GM10847 (cell line): ENCODE data around the gene SNAP23.

Experiments
- POLR2A ChIP-seq: IDR thresholded peaks from 2 replicates; pipeline ENCODE4 v1.6.1; 2011; ENCODE audit not compliant: insufficient read length; ENCODE audit errors: extremely low read depth

Gene SNAP23

GRCh38 chr15:42495361-42496212, at the start of gene SNAP23:
Gene SNAP23 (plus strand): TSS chr15:42495634. CDS start chr15:42511847, 16,213 bp downstream.
- TF ChIP-seq POLR2A, result peak; percentile 79

GRCh38 chr15:42447599-42447998, 47.8 kb upstream of the SNAP23 start:
- TF ChIP-seq POLR2A, result no peak

- no peak for TF ChIP-seq POLR2A
Measured at GRCh38 chr15:42448281-42448680, 47.2 kb upstream of the SNAP23 start.

- TF ChIP-seq POLR2A, result no peak
Measured at GRCh38 chr15:42449770-42450424, 45.5 kb upstream of the SNAP23 start.

- no peak for TF ChIP-seq POLR2A
Measured at GRCh38 chr15:42450425-42450790, 45.0 kb upstream of the SNAP23 start.

- no peak for TF ChIP-seq POLR2A
Measured at GRCh38 chr15:42453826-42454225, 41.6 kb upstream of the SNAP23 start.

- TF ChIP-seq POLR2A, result no peak
Measured at GRCh38 chr15:42456531-42456930, 38.9 kb upstream of the SNAP23 start.

- no peak for TF ChIP-seq POLR2A
Measured at GRCh38 chr15:42456971-42457370, 38.5 kb upstream of the SNAP23 start.

GRCh38 chr15:42457445-42458442, 37.7 kb upstream of the SNAP23 start:
- no peak for TF ChIP-seq POLR2A

GRCh38 chr15:42461261-42461660, 34.2 kb upstream of the SNAP23 start:
- no peak for TF ChIP-seq POLR2A

GRCh38 chr15:42465520-42466259, 29.7 kb upstream of the SNAP23 start:
- no peak for TF ChIP-seq POLR2A

- TF ChIP-seq POLR2A, result no peak
Measured at GRCh38 chr15:42471002-42471401, 24.4 kb upstream of the SNAP23 start.

- TF ChIP-seq POLR2A, result no peak
Measured at GRCh38 chr15:42474827-42475226, 20.6 kb upstream of the SNAP23 start.

- TF ChIP-seq POLR2A, result no peak
Measured at GRCh38 chr15:42482701-42483100, 12.7 kb upstream of the SNAP23 start.

GRCh38 chr15:42483677-42484076, 11.8 kb upstream of the SNAP23 start:
- no peak for TF ChIP-seq POLR2A
